HuH-7.5 (cell line): ENCODE results near the gene DENND1A.

Experiments used
- DNase-seq: peaks from one replicate; pipeline ENCODE4 v3.0.0; 2011; ENCODE audit warnings: low spot score

The DENND1A gene

GRCh38 chr9:123485216-123485615, 444.7 kb downstream of the DENND1A start:
- no peak for DNase-seq

- DNase-seq, result peak; percentile 51
Observed at GRCh38 chr9:123484130-123484529, 445.8 kb downstream of the DENND1A start.

- no peak for DNase-seq
Observed at GRCh38 chr9:123483191-123483803, 446.6 kb downstream of the DENND1A start.

GRCh38 chr9:123482295-123482968, 447.5 kb downstream of the DENND1A start:
- DNase-seq, result no peak

- DNase-seq, result no peak
Observed at GRCh38 chr9:123481209-123481865, 448.6 kb downstream of the DENND1A start.

GRCh38 chr9:123480791-123481190, 449.1 kb downstream of the DENND1A start:
- no peak for DNase-seq

GRCh38 chr9:123480096-123480495, 449.8 kb downstream of the DENND1A start:
- DNase-seq, result no peak

GRCh38 chr9:123478967-123479602, 450.8 kb downstream of the DENND1A start:
- no peak for DNase-seq

GRCh38 chr9:123478160-123478559, 451.8 kb downstream of the DENND1A start:
- DNase-seq, result no peak

GRCh38 chr9:123475407-123475806, 454.5 kb downstream of the DENND1A start:
- no peak for DNase-seq

- no peak for DNase-seq
Observed at GRCh38 chr9:123472862-123473614, 456.9 kb downstream of the DENND1A start.

GRCh38 chr9:123471843-123472570, 457.9 kb downstream of the DENND1A start:
- DNase-seq, result no peak

- DNase-seq, result no peak
Observed at GRCh38 chr9:123470991-123471770, 458.7 kb downstream of the DENND1A start.

- DNase-seq, result peak; percentile 55
Observed at GRCh38 chr9:123470121-123470782, 459.7 kb downstream of the DENND1A start.

GRCh38 chr9:123469282-123469681, 460.6 kb downstream of the DENND1A start:
- DNase-seq, result no peak

GRCh38 chr9:123468541-123468940, 461.4 kb downstream of the DENND1A start:
- no peak for DNase-seq

GRCh38 chr9:123465304-123465703, 464.6 kb downstream of the DENND1A start:
- peak; percentile 37 for DNase-seq

- DNase-seq, result no peak
Observed at GRCh38 chr9:123460091-123460490, 469.8 kb downstream of the DENND1A start.

GRCh38 chr9:123457583-123457982, 472.3 kb downstream of the DENND1A start:
- no peak for DNase-seq

- DNase-seq, result no peak
Observed at GRCh38 chr9:123456011-123456410, 473.9 kb downstream of the DENND1A start.
